Breast epithelium (tissue), 3 donors: ENCODE measurements around the gene TSBP1.

Experiments
- POLR2AphosphoS5 ChIP-seq, 3 donors: sonication (generic); formaldehyde crosslinking; IDR thresholded peaks; one replicate each; pipeline ENCODE4 v1.6.1; 2017; ENCODE audit warnings: antibody characterized with exemption in 3 of 3
- TF ChIP-seq, protein P1 (sequence below), 3 donors: fragments of 450-650 bp; IDR thresholded peaks; one replicate each; pipeline ENCODE4 v1.5.1; 2016 to 2017; ENCODE audit warnings: antibody characterized with exemption in 3 of 3, mild to moderate bottlenecking in 3 of 3, moderate library complexity in 3 of 3

DNA sequence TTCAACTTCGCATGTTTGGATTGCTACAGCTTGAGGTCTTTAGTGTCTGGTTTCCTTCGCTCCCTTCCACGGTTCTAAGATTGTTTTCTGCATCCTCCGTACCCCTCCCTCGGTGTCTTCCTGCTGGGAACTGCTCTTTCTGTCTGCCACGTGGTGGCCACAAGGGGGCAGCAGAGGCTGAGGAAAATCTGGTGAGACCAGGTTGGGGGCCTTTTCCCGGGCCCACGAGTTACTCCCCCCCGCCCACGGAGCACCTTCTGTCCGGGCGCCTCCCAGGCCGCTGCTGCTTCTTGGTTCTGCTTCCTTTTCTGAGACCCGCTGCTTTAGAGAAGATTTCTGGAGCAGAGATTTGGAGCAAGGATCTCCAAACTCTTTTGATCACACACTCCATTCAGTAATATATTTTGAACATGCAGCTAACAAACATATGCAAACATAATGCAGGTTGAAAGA lies 126.7 kb downstream of the TSBP1 start:
- TF ChIP-seq, protein P1, sequence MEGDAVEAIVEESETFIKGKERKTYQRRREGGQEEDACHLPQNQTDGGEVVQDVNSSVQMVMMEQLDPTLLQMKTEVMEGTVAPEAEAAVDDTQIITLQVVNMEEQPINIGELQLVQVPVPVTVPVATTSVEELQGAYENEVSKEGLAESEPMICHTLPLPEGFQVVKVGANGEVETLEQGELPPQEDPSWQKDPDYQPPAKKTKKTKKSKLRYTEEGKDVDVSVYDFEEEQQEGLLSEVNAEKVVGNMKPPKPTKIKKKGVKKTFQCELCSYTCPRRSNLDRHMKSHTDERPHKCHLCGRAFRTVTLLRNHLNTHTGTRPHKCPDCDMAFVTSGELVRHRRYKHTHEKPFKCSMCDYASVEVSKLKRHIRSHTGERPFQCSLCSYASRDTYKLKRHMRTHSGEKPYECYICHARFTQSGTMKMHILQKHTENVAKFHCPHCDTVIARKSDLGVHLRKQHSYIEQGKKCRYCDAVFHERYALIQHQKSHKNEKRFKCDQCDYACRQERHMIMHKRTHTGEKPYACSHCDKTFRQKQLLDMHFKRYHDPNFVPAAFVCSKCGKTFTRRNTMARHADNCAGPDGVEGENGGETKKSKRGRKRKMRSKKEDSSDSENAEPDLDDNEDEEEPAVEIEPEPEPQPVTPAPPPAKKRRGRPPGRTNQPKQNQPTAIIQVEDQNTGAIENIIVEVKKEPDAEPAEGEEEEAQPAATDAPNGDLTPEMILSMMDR (IDR thresholded peaks at IDR 0.05): peak; percentile 85 to 93 (median 89)
- TF ChIP-seq POLR2AphosphoS5 (IDR thresholded peaks at IDR 0.05): peak; percentile 25 to 57 (median 41)
